A549 treated with AZD2906 at 1 μM for 4 hours (cell line): ENCODE measurements around the gene INF2. TPM values are rescaled to one million over a fixed set of nuclear protein-coding genes. Genes with fewer than 3 reads are reported as not detected.

ENCODE experiments used
- total RNA-seq: library from RNA; stranded (reverse); fragments of 200-300 nt; extraction: Qiagen RNA extraction; gene quantifications from 5 replicates; pipeline ENCODE4 v1.2.3, GENCODE V29; 2022

The INF2 gene
- 73.0 to 125 TPM (median 121 TPM) in 5 replicates for total RNA-seq

GRCh38 chr14:104689109-104689880 lies at the start of gene INF2:
TSS of gene INF2 (plus strand) at chr14:104689618. CDS start at chr14:104701366, 11,748 bp downstream.

GRCh38 chr14:104723651-104724406 lies 34.4 kb downstream of the INF2 start, which contains the start of gene ADSS1:
TSS of gene ADSS1 (plus strand) at chr14:104724229. CDS start at chr14:104724271, 42 bp downstream.

GRCh38 chr14:104752735-104753527 lies 63.5 kb downstream of the INF2 start, which contains the start of gene SIVA1:
TSS of gene SIVA1 (plus strand) at chr14:104753147. CDS start at chr14:104753202, 55 bp downstream.

Other genes starting within 250 kb of the INF2 start
- gene C14orf180, start 109.9 kb upstream of the INF2 start, total RNA-seq, result not detected in 5 replicates
- gene TMEM179, start 84.8 kb upstream of the INF2 start, total RNA-seq, result 0.29 to 0.54 TPM (median 0.39 TPM) in 5 replicates
- 4.8 to 7.7 TPM (median 6.6 TPM) in 5 replicates for gene ADSS1, start 34.6 kb downstream of the INF2 start, total RNA-seq
- gene SIVA1, start 63.5 kb downstream of the INF2 start, total RNA-seq, result 139 to 225 TPM (median 204 TPM) in 5 replicates
- gene AKT1, start 106.1 kb downstream of the INF2 start, total RNA-seq, result 85.9 to 106 TPM (median 100 TPM) in 5 replicates
- gene ZBTB42, start 111.5 kb downstream of the INF2 start, total RNA-seq, result 2.4 to 3.3 TPM (median 3.0 TPM) in 5 replicates
- gene CEP170B, start 175.7 kb downstream of the INF2 start, total RNA-seq, result 18.0 to 27.3 TPM (median 23.5 TPM) in 5 replicates
- 0.05 to 0.15 TPM (median 0.09 TPM) in 5 replicates for gene PLD4, start 235.3 kb downstream of the INF2 start, total RNA-seq